ENCODE data around the gene NUPR2.

GRCh38 chr7:56121440-56121839 is 5.2 kb upstream of the NUPR2 start:
- no peak for TF ChIP-seq CTCF (IDR thresholded peaks at IDR 0.05)
- no peak for TF ChIP-seq EZH2 (IDR thresholded peaks at IDR 0.05)

All from neural progenitor cell (in vitro differentiated cells).